NOMO-1 (cell line): ENCODE results near the gene RAC2.
"Not testable (repeated sequence)": the region's sequence is repeated elsewhere in the genome, so short reads cannot be mapped to it uniquely, and the experiment has no call there.

Experiments
- DNase-seq, 2 experiments: peaks; one replicate each; lab custom pipeline; 2025; ENCODE audit not compliant: unreplicated experiment in 2 of 2; lab: John Stamatoyannopoulos, UW

Gene RAC2

DNA sequence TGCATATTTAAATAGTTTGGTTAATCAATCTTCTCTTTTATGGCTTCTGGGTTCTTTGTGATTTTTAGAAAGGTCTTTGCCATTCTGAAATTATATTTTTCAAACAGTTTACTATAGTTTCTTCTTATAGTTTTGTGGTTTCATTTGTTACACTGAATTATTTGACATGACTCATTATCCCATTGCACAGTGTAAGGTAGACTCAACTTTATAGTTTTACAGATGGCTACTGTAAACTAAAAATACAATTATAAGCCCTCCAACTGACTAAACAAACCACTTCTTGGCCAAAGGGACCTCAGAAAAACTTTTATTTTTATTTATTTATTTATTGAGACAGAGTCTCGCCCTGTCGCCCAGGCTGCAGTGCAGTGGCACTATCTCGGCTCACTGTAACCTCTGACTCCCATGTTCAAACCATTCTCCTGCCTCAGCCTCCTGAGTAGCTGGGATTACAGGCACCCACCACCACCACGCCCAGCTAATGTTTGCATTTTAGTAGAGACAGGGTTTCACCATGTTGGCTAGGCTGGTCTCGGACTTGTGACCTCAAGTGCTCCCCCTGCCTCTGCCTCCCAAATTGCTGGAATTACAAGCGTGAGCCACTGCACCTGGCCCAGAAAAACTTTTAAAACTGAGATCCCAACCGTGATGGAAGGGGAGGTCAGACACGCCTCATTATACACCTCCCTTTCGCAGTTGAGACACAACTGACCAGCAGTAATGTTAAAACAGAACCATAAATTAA, 14.1 kb upstream of the RAC2 start:
- DNase-seq = no peak

- DNase-seq = no peak
Measured at GRCh38 chr22:37256075-37256726, 12.1 kb upstream of the RAC2 start.

- DNase-seq = no peak
Measured at GRCh38 chr22:37255558-37256006, 11.5 kb upstream of the RAC2 start.

DNA sequence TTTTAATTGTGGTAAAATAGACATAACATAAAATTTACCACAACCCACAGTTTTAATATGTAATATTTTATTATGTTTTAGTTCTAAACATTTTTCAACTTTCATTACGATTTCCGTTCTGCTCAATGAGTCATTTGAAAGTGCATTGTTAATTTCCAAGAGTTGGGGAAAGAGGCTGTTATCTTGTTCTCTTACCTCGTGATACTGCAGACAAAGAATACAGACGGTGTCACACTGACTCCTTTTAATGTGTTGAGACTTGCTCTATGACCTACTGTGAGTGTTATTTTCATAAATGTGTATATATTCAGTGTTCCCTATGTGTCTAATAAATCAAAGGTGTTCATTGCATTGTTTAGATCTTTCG, 10.8 kb upstream of the RAC2 start:
- no peak for DNase-seq

GRCh38 chr22:37254209-37254866, 10.3 kb upstream of the RAC2 start:
- no peak for DNase-seq

DNA sequence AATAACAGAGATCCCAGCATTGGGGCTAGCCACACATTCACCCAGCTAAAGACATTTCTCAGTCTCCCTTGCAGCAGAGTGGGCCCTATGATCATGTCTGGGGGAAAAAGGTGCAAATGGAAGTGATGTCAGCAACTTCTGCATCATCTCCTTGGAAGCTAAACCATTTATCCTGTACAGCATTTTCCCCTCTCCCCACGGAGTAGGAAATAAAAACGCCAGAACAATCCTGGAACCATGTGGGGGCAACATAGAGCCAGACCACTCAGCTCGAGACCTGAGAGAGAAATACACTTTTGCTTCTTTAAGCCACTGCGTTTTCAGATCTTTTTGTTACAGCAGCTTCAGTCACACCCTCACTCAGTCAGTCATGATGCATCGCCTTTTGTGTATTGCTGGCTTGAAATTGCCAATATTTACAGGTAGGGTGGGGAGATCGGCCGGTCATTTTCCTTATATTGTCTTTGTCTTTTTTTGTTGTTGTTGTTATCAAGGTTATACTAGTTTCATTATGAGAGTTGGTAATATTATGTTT, 9.1 kb upstream of the RAC2 start:
- DNase-seq = no peak

- not testable (repeated sequence) for DNase-seq
Measured at GRCh38 chr22:37251836-37252235, 7.8 kb upstream of the RAC2 start.

- no peak for DNase-seq
Measured at GRCh38 chr22:37249986-37250385, 5.9 kb upstream of the RAC2 start.

DNA sequence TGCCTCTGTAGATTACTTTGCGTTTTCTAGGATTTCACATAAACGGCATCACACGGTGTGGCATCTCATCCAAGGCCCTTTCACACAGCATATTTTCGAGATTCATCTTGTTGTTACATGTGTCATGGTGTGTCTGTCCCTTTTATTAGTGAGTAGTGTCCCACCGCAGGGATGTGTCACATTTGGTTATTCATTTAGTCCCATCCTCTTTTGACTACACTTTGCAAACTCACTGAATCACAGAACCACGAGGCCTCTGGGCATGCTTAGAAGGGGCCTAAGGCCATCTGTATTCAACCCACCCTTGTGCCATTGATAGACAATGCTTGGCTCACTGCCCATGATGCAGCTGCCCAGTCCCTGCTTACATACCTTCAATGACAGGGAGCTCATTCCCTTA, 4.2 kb upstream of the RAC2 start:
- no peak for DNase-seq

DNA sequence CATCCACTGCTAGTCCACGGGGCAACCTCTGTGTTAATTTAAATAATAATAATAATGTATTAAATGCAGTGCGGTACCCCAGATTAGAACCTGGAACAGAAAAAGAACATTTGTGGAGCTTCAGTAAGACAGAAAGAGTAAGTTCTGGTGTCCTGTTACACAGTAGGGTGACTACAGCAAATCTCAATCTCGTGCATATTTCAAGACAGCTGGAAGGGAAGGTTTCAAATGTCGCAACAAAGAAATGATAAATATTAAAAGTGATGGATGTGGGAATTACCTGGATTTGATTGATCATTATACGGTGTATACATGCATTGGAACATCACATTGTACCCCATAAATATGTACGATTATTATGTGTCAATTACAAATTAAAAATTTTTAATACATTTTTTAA, 1.7 kb upstream of the RAC2 start:
- DNase-seq = no peak

GRCh38 chr22:37244922-37245722, 1.1 kb upstream of the RAC2 start:
- peak; percentile 65 to 87 for DNase-seq

DNA sequence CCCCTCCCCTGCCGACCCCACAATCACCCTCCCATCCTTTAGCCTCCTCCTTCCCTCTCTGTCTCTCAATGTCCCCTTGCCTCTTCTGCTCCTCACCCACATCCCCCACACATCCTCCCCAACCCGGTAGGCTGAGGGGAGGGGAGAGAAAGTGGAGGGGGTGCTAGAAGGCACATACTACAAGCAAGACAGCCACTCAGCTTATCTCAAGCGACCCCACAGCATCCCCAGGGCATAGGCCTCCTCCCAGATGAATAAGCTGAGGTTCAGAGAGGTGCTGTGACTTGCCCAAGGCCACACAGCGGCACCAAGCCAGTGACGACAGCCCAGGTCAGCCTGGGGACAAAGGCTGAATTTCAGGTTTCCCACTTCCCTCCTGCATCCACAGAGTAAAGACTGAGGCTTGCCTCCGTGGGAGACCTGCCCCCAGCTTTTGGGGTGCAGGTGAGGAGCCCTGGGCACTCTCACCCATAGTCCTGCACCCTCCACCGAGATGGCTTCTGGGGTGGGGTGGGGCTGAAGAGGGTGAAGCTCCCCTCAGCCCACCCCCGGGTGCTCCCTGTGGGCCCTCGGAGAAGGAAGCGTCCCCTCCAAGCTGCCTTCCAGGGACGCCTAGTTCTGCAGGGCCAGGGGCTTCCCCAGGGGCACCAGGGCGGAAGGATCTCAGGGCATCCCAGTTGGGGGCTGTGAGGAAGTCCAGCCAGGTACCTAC, 511 bp downstream of the RAC2 start:
- peak in 1 of 2 experiments; percentile 8 for DNase-seq

DNA sequence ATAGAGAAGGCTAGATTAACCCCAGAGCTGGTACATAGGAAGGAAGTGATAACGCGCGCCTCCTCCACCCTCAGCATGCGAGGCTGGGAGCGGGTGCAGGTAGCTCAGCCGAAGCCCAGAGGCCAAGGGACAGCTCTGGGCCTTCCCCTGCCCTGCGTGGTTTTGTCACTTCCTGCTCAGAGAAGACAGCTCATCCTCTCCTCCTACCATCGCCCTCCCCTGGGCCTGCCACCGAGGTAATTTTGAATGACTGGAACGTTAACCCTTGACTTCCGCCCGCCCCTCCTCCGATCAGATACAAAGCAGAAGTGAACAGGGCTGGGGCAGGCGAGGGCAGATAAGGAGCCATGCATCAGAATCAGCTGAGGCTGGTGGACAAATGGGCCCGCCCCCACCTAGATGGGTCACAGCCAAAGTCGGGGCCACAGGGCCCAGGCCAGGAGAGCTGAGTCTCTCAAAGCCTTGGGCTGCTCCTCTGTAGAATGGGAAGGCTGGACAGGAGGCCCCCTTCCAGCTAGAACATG, 1.6 kb downstream of the RAC2 start:
- DNase-seq = peak; percentile 98 to 100

- peak; percentile 16 to 20 for DNase-seq
Measured at GRCh38 chr22:37241351-37242142, 2.5 kb downstream of the RAC2 start.

DNA sequence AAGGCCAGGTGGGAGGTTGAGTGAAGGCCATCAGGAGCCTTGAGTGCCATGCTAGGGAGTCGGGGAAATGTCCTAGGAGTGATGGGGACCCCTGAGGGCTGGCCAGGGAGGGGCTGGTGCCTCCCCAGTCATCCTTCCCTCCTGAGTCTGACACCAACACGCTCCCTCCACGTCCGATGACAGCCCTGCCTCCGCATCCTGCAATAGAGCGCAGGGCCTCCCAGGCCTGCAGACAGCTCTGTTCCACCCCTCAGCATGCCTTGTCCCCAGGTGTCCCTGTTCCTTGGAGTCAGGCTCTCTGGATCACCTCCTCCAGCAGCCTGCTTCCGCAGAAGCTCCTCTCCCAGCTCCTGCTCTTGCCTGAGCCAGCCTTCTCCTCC, 3.1 kb downstream of the RAC2 start:
- no peak for DNase-seq

DNA sequence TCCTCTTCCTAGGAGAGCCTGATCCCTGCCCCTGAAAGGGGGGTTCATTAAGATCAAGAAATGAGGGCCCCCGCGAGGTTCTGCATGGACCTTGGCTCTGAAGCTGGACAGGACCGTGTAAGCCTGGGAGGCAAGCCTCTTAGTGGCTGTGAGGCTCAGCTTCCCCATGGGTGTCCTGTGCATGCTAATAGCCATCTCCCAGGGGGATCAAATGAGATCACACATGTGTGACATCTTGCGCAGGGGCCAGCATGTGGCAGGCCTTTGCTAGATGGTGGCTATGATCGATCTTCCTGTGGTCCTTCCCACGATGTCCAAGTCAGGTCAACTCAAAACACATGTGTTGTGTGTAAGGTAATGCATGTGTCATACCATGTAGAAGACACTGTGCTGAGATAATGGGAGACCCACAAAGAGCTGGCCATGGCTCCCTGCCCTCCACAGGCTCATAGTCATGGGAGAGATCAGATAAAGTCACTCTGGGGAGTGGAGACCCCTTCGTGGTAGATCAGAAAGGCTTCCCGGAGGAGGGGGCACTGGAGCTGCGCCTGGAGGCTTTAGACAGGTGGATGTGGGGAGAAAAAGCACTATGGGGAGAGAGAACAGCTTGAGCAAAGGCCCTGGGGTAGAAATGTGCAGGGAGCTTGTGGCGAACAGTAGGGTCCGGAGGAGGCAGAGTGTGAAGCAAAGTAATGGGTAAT, 3.7 kb downstream of the RAC2 start:
- DNase-seq = no peak

GRCh38 chr22:37239336-37240239, 4.5 kb downstream of the RAC2 start:
- DNase-seq = no peak
